ENCODE measurements around the gene SLC35G2.
A peak's percentile ranks its signal among the peaks of the same experiment; 100 is the strongest.
"Not testable (repeated sequence)": the region's sequence is repeated elsewhere in the genome, so short reads cannot be mapped to it uniquely, and the experiment has no call there.

The SLC35G2 gene

GRCh38 chr3:136891934-136892855 lies 73.3 kb downstream of the SLC35G2 start:
- no peak for DNase-seq

- DNase-seq, result peak; percentile 83
Measured at GRCh38 chr3:136893848-136894443, 75.0 kb downstream of the SLC35G2 start.

GRCh38 chr3:136897171-136897570 lies 78.2 kb downstream of the SLC35G2 start:
- DNase-seq, result not testable (repeated sequence)

- no peak for DNase-seq
Measured at GRCh38 chr3:136898549-136898948, 79.6 kb downstream of the SLC35G2 start.

- no peak for DNase-seq
Measured at GRCh38 chr3:136898954-136899353, 80.0 kb downstream of the SLC35G2 start.

GRCh38 chr3:136899622-136900158 lies 80.8 kb downstream of the SLC35G2 start:
- no peak for DNase-seq

- DNase-seq, result not testable (repeated sequence)
Measured at GRCh38 chr3:136900694-136901093, 81.8 kb downstream of the SLC35G2 start.

GRCh38 chr3:136901391-136901790 lies 82.5 kb downstream of the SLC35G2 start:
- DNase-seq, result no peak

GRCh38 chr3:136902530-136902929 lies 83.6 kb downstream of the SLC35G2 start:
- not testable (repeated sequence) for DNase-seq

- no peak for DNase-seq
Measured at GRCh38 chr3:136903899-136904298, 85.0 kb downstream of the SLC35G2 start.

GRCh38 chr3:136904746-136905145 lies 85.8 kb downstream of the SLC35G2 start:
- DNase-seq, result no peak
